ENCODE results near the gene DOCK2. TPM values are rescaled to one million over a fixed set of nuclear protein-coding genes. Genes with fewer than 3 reads are reported as not detected.

Gene DOCK2
- total RNA-seq, 1 donor from 2014 or later: 1.1 TPM

- Histone ChIP-seq H3K36me3 (no peaks in the 10 kb centered on the region), H3K27me3 (no peaks in the 10 kb centered on the region)
Observed at GRCh38 chr5:169881702-169882303, 244.7 kb downstream of the DOCK2 start.

DNA sequence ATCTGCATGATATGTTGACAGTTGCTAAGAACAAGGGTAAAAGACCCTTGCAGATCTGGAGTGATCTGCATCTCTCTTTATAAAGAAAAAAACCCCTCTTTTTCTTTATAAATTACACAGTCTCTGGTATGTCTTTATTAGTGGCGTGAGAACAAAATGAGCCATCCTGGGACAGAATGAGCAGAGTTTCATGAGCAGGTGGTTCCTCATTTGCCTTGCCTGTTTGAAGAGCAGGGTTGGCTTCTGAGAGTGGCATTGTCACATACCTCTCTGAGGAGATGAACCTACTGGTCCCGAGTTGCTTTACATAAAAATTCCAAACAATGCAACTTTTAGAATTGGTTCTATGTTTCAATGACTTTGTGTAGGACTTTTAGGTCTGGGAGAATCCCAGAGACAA lies 249.0 kb downstream of the DOCK2 start:
- no peaks in the 10 kb centered on the region for H3K36me3 ChIP-seq
- H3K4me3 ChIP-seq: no peak overlapping the region
- no peak overlapping the region for H3K9ac ChIP-seq
- Mint-ChIP-seq H3K4me3 (no peak overlapping the region), H3K27ac (no peak overlapping the region), H3K4me1 (peaks cover 10% of the 10 kb centered on the region), H3K27me3 (ENCODE audit: insufficient read depth, low read depth) (peaks cover 3% of the 10 kb centered on the region), H3K9me3 (no peaks in the 10 kb centered on the region), H3K36me3 (no peaks in the 10 kb centered on the region)
- no peaks in the 10 kb centered on the region for H3K9me3 ChIP-seq (ENCODE audit: low read depth)
- no peaks in the 10 kb centered on the region for H4K20me1 ChIP-seq (ENCODE audit: low read depth)
- H3K4me2 ChIP-seq: no peak overlapping the region
- no peaks in the 10 kb centered on the region for H3K79me2 ChIP-seq (ENCODE audit: low read depth)
- H3K4me1 ChIP-seq: no peaks in the 10 kb centered on the region
- H3K27ac ChIP-seq: no peak overlapping the region
- TF ChIP-seq, protein P1, sequence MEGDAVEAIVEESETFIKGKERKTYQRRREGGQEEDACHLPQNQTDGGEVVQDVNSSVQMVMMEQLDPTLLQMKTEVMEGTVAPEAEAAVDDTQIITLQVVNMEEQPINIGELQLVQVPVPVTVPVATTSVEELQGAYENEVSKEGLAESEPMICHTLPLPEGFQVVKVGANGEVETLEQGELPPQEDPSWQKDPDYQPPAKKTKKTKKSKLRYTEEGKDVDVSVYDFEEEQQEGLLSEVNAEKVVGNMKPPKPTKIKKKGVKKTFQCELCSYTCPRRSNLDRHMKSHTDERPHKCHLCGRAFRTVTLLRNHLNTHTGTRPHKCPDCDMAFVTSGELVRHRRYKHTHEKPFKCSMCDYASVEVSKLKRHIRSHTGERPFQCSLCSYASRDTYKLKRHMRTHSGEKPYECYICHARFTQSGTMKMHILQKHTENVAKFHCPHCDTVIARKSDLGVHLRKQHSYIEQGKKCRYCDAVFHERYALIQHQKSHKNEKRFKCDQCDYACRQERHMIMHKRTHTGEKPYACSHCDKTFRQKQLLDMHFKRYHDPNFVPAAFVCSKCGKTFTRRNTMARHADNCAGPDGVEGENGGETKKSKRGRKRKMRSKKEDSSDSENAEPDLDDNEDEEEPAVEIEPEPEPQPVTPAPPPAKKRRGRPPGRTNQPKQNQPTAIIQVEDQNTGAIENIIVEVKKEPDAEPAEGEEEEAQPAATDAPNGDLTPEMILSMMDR (IDR thresholded peaks at IDR 0.05): no peak
- TF ChIP-seq EZH2phosphoT487 (IDR thresholded peaks at IDR 0.05) (no peak), EZH2 (IDR thresholded peaks at IDR 0.05) (no peak)
- no peak for DNase-seq (ENCODE audit: low spot score)
- no peaks in the 10 kb centered on the region for H3K27me3 ChIP-seq
- H3F3A ChIP-seq (ENCODE audit: low read depth): no peaks in the 10 kb centered on the region
- H2AFZ ChIP-seq (replicated peaks): no peak overlapping the region

More at GRCh38 chr5:169881702-169882303, 244.7 kb downstream of the DOCK2 start:
- Histone ChIP-seq H3K9me3 (ENCODE audit: low read depth) (no peaks in the 10 kb centered on the region), H3K4me1 (peaks cover 9% of the 10 kb centered on the region), H3F3A (ENCODE audit: low read depth) (no peaks in the 10 kb centered on the region), H4K20me1 (ENCODE audit: low read depth) (no peaks in the 10 kb centered on the region), H2AFZ (replicated peaks) (no peak overlapping the region), H3K27ac (no peak overlapping the region), H3K4me2 (no peak overlapping the region), H3K4me3 (no peak overlapping the region), H3K9ac (no peak overlapping the region), H3K79me2 (ENCODE audit: low read depth) (no peaks in the 10 kb centered on the region)
- Mint-ChIP-seq H3K27ac (no peak overlapping the region), H3K36me3 (no peaks in the 10 kb centered on the region), H3K4me1 (peaks cover 10% of the 10 kb centered on the region), H3K27me3 (ENCODE audit: insufficient read depth, low read depth) (peaks cover 3% of the 10 kb centered on the region), H3K4me3 (no peak overlapping the region), H3K9me3 (no peaks in the 10 kb centered on the region)
- no peak for DNase-seq (ENCODE audit: low spot score)
- TF ChIP-seq EZH2phosphoT487 (IDR thresholded peaks at IDR 0.05) (no peak), EZH2 (IDR thresholded peaks at IDR 0.05) (no peak)
- TF ChIP-seq, protein P1 (IDR thresholded peaks at IDR 0.05): no peak

DNA sequence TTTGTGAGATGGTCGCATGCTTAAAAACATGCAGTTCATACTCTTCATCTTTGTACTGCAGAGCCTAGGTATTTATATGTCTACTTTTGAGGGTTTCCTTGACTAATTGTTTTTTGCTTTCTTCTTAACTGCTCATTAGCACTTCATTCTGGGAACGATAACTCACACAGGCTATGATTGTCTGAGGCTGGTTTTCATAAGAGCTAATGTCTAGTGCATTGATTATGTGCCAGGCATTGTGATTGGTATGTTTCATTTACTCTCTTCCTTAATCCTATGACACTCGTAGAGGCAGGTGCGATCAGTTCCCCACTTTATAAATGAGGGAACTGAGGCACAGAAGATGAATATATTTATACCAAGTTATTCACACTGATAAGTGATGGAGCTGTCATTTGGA lies 249.6 kb downstream of the DOCK2 start:
- H3K4me1 Mint-ChIP-seq: peaks cover 10% of the 10 kb centered on the region
- no peaks in the 10 kb centered on the region for H3F3A ChIP-seq (ENCODE audit: low read depth)
- H3K4me3 ChIP-seq: no peak overlapping the region

More for the DNA sequence above, 249.6 kb downstream of the DOCK2 start:
- Mint-ChIP-seq H3K9me3 (no peaks in the 10 kb centered on the region), H3K27me3 (ENCODE audit: insufficient read depth, low read depth) (peaks cover 3% of the 10 kb centered on the region), H3K36me3 (no peaks in the 10 kb centered on the region), H3K4me3 (no peak overlapping the region), H3K27ac (no peak overlapping the region)
- H3K79me2 ChIP-seq (ENCODE audit: low read depth): no peaks in the 10 kb centered on the region
- no peaks in the 10 kb centered on the region for H3K36me3 ChIP-seq
- H3K4me2 ChIP-seq: no peak overlapping the region
- TF ChIP-seq, protein P1 (IDR thresholded peaks at IDR 0.05): no peak
- TF ChIP-seq EZH2 (IDR thresholded peaks at IDR 0.05): no peak
- no peak for TF ChIP-seq EZH2phosphoT487 (IDR thresholded peaks at IDR 0.05)
- no peak overlapping the region for H3K27ac ChIP-seq
- H3K4me1 ChIP-seq: no peaks in the 10 kb centered on the region
- H3K27me3 ChIP-seq: no peaks in the 10 kb centered on the region
- no peak overlapping the region for H2AFZ ChIP-seq (replicated peaks)
- H3K9me3 ChIP-seq (ENCODE audit: low read depth): no peaks in the 10 kb centered on the region
- H3K9ac ChIP-seq: no peak overlapping the region
- H4K20me1 ChIP-seq (ENCODE audit: low read depth): no peaks in the 10 kb centered on the region
- DNase-seq (ENCODE audit: low spot score): no peak

Measured in neural progenitor cell (in vitro differentiated cells).